ENCODE measurements around the gene MYEOV.

Gene MYEOV

DNA sequence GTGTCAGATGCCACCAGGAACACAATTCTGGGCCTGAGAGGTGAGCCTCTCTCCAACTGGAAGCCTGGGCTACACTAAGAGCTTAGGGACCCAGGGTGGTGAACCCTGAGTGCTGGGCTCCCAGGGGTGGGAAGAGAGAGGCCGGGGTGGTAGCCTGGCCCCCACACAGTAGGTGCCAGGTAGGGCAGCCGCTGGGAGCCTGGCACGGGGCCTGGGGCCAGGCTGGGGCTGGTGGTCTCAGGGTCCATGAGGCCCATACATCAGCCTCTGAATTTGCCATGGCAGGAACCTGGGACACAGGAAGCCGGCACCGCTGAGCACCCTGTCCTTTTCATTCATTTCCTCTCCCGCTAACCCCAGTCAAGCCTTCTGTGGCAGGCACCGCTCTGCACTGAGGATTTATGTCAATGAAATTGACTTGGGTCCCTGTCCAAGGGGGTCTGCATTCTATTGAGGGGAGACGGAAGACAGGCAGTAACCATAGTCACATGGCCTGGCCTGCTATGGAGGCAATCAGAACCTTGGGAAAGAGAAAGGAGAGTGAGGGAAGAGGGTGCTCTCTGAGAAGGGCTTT, 8.6 kb downstream of the MYEOV start:
- DNase-seq = no peak

DNA sequence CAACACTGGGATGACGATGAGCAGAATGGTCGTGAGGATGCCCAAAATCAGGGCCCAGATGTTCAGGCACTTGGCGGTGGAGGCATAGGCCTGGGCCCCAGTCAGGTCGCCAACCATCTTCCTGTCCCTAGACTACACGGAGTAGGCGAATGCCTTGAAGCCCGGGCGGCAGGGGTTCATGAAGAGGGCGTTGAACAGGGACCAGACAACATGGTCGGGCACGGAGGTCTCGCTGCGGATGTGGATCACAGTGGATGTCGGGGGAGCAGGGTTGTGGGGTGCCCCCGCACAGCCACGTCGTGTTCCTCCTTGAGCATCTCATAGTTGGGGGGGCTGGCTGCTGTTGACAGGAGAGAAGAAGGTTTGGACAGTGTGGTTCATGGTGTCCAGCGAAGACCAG, 9.5 kb downstream of the MYEOV start:
- DNase-seq = no peak

DNA sequence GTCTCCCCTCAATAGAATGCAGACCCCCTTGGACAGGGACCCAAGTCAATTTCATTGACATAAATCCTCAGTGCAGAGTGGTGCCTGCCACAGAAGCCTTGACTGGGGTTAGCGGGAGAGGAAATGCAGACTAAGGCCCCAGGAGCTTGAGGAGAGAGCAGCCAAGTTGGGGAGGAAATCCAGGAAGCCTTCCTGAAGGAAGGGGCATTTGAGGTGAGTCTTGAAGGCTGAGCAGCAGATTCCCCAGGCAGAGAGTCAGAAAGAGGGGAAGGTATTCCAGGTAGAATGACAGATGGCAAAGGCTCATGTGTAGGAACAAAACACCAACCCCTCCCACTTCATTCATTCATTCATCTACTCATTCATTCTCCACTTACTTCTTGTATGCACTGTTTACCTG, 10.3 kb downstream of the MYEOV start:
- no peak for DNase-seq

- no peak for DNase-seq
Measured at GRCh38 chr11:69304686-69305085, 10.7 kb downstream of the MYEOV start.

- no peak for DNase-seq
Measured at GRCh38 chr11:69305885-69306540, 12.1 kb downstream of the MYEOV start.

- DNase-seq = no peak
Measured at GRCh38 chr11:69306821-69307220, 12.9 kb downstream of the MYEOV start.

GRCh38 chr11:69307421-69307820, 13.5 kb downstream of the MYEOV start:
- DNase-seq = no peak

DNA sequence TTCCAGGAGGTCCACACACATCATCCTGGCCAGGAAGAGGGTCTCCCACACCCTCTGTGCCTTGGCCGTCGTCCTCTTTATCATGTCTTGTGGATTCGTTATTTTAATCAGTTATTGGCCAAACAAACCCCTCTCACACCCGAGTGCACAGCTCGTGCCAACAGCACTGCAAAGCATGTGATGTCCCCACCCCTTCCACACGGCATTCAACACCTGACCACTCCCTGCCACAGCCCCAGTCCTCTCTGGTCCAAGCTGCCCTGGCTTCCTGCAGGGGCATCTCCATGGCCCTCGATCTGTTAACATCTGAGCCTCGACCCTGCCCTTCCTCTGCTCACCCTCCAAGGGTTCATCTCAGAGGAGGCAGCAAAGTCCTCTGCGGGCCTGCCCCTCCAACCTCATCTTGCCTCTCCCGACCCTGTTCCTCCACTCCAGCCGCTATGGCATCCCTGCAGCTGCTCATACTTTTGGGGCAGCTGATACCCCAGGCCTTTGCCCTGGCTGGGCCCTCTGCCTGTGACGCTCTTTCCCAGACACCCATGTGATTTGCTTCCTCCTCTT, 14.0 kb downstream of the MYEOV start:
- DNase-seq = no peak

DNA sequence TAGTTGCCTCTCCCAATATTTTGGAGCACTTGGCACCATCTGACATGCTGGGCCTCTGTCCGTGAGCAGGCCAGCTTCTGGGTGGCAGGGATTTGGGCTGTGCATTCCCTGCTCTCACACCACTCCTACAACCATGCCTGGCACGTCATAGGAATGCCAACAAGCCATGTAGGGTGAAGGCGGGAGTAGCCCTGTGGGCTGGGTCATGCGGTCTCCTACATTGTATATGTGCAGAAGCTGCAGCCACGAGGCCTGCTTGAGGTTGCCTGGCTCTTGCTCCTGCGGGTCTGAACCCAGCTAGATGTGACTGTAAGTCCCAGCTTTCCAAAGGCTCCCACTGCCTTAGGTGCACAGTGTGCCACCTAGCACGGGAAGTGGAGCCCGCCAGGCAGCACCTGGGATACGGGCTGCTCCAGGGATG, 14.5 kb downstream of the MYEOV start:
- DNase-seq = no peak

DNA sequence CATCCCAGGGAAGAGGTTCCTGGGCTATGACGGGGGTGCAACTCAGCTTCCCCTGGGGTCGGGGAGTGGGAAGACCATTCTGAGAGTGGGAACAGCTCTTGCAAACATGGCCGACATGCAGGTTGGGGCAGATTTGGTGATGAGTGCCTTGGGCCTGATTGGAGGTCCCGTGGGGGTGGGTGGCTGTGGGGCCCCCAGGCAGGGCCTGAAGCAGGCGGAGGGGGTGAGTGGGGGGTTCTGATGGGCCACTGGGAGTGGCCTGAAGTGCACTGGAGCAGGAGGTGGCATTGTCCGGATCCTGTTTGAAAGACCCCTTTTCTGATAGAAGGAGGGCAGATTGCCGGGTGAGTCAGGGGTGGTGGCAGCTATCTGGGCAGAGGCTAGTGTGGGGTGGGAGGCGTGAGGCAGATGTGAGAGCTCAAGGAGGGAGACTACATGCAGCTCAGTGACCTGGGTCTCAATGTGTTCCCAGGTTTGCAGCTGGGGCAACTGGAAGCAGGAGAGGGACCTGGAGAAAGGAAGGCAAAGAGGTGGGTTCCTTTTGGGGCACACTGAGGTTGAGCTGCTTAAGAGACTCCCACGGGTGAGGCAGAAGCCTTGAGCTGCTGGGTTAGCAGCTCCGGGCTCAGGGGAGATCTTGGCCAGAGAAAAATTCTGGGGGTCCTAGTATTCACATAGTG, 15.1 kb downstream of the MYEOV start:
- no peak for DNase-seq

- DNase-seq = no peak
Measured at GRCh38 chr11:69309631-69310280, 15.8 kb downstream of the MYEOV start.

GRCh38 chr11:69310351-69310750, 16.4 kb downstream of the MYEOV start:
- DNase-seq = no peak

GRCh38 chr11:69310934-69311766, 17.2 kb downstream of the MYEOV start:
- DNase-seq = no peak

- peak; percentile 34 for DNase-seq
Measured at GRCh38 chr11:69311767-69312385, 17.9 kb downstream of the MYEOV start.

DNA sequence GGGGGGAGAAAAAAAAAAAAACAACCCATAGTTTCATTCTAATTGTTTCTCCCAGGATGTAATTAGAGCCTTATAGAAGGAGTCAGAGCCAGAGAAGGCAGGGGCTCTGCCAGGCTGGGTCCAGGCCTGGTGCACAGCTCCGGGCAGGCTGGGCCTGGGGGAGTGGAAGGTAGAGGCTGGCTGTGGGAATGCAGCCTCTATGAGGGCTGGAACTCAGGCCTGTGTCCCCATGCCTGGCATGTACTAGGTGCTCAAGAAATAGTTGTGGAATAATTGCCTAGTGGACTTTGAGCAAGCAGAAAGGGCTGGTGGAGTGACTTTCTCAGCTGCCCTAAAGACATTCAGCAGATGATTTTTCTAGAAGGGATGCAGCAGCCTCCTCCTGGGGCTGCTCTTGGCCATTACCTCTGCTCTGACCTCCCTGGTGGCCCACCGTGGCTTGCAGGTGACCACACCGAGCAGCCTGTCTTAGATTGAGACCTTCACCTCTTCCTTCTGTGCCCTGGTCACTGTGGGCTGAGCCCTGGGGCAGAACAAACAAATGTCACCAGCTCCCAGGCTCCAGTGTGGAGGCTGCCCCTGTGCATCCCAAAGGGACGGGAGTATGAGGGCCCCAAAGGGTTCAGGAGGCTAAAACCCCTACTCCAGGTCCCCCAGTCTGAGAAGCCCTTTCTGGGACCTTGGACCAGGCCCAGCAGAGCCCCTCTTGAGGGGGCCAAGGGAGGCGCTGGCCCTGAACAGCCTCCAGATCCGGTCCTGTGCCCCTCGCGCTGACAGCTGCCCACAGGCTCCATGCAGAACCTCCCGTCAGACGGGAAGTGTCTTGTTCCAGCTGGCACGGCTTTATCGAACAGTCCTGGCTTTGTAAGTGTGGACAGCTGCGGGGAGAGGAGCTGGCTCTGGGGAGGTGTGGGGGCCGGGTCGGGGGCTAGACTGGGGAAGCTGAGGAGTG, 18.8 kb downstream of the MYEOV start:
- no peak for DNase-seq

DNA sequence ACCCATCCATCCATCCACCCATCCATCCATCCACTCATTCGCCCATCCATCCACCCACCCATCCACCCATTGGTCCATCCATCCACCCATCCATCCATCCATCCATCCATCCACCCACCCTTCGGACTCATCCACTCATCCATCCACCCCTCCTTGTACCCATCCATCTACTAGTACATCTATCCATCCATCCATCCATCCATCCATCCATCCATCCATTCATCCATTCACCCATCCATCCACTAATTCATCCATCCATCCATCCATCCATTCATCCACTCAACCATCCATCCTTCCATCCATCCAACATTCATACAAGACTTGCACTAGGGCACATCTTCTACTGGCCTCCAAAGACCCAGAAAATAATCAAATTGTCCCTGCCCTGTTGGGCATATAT, 20.0 kb downstream of the MYEOV start:
- DNase-seq = no peak

DNA sequence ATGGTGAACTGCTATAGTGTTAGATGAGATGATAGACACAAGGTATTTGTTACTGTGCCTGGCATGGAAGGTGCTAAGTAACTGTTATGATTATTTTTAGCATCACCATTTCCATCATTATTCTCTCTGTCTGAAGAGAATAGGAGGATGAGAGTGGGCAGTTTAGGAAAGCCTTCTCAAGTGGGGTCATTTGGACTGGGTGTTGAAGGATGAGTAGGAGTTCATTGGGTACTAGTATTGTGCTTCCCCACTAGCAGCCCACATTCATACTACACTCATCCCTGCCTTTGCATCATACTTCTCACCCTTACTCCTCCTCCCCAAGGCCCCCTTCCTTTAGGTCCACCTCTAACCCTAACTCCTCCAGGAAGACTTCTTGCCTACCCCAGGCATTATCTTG, 20.6 kb downstream of the MYEOV start:
- no peak for DNase-seq

DNA sequence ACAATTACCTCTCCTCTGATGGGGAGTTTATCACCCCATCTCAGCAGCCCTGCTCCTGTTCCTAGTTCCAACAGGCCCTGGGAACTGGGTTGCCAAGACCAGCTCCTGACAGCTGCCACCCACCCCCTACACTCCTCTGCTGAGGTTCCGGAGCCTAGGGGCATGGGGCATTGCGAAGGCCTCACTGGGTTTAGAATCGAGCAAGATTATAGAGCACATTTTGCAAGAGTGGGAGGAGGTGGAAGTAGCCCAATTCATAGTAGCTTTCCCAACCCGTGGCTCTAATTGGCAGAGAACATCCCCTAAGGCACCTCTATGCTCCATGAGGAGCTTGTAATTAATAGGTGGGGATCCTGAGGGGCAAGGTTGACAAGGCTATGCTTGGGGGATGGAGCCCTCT, 23.0 kb downstream of the MYEOV start:
- no peak for DNase-seq

- no peak for DNase-seq
Measured at GRCh38 chr11:69317401-69318092, 23.6 kb downstream of the MYEOV start.

DNA sequence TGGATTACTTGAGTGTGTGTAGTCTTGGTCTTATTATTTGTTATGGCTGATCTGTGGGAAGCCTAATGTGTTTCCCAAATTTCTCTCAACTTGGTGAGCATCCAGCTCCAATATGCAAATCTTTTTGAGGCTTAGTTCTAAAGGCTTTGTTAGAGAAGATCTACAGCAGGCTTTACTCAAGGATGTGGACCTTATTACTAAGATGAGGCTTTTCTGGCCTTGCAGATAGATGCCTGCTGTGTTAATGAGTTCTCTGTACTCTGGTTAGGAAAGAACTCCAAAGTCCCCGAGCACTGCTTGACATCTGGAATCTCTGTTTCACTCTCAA, 24.1 kb downstream of the MYEOV start:
- DNase-seq = no peak

All from NCI-H748 treated with DMSO at 0.1 percent for 48 hours (cell line).